Measurements from ENCODE around the gene IGFBP2. TPM values are rescaled to one million over a fixed set of nuclear protein-coding genes. Genes with fewer than 3 reads are reported as not detected.
A peak's percentile ranks its signal among the peaks of the same experiment; 100 is the strongest.

The IGFBP2 gene
- total and polyA plus RNA-seq, 2 of the 8 experiments (the other 6 are each of a cell fraction or from before 2014, with no cell fraction given) = 326 to 782 TPM

DNA sequence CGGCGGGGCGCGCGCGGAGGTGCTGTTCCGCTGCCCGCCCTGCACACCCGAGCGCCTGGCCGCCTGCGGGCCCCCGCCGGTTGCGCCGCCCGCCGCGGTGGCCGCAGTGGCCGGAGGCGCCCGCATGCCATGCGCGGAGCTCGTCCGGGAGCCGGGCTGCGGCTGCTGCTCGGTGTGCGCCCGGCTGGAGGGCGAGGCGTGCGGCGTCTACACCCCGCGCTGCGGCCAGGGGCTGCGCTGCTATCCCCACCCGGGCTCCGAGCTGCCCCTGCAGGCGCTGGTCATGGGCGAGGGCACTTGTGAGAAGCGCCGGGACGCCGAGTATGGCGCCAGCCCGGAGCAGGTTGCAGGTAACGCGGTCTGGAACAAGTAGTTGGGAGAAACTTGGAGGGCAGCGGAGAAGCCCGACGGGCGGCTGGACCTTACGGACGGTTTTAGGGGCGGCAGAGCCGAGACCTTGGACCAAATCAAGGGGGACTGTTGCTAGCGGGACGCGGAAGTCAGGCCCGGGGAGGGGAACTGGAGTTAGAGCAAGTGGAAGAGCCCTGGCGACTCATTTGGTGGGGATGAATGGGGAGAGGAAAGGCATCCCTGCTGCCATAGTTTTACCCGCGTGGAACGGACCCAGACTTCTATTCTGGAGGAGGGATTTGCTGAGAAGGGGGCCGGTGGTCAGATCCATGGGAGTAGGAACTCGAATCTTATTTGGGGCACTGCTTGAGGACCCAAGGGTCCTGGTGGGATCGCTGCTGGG lies 573 bp downstream of the IGFBP2 start:
- ChIA-PET CTCF (ENCODE audit: partially characterized antibody) (interaction anchor here (1.1 to 6.3 kb wide), 5 partner anchors 14 to 115 kb away, joined by 3 to 54 read pairs (median 4); no protein-coding TSS in a partner anchor), POLR2A (ENCODE audit: partially characterized antibody) (interaction anchor here (0.6 to 4.6 kb wide), 17 partner anchors 10 to 135 kb away, joined by 3 to 28 read pairs (median 3); partner anchors contain the start of gene RPL37A)
- H4K91ac ChIP-seq (replicated peaks; ENCODE audit: insufficient read length, low read length) = no peak overlapping the region
- 1% methylated on average over 59 of the region's 71 CpGs; no CpG with 5 or more reads in 1 of the 2 experiments for WGBS, 2 experiments (ENCODE audit: extremely low coverage in 1 of 2, insufficient coverage in 1 of 2, insufficient read length in 1 of 2, insufficient replicate concordance in 2 of 2, low coverage in 1 of 2, low lambda C conversion rate in 2 of 2, missing lambda C conversion rate in 1 of 2)
- peaks cover 4% of the 10 kb centered on the region; the same call in 1 of the 2 replicates for H3K79me1 ChIP-seq (ENCODE audit: low read depth, low read length)
- H2BK12ac ChIP-seq (ENCODE audit: low read depth, low read length) = peak overlapping the region; percentile 39; the same call in 1 of the 2 replicates
- peaks cover 3 to 6% of the 10 kb centered on the region in 2 experiments for H4K20me1 ChIP-seq (replicated peaks in 1 of 2; ENCODE audit: control insufficient read depth in 1 of 2, insufficient read depth in 2 of 2, low read length in 2 of 2)
- H2BK5ac ChIP-seq (ENCODE audit: low read depth, low read length) = peak overlapping the region; percentile 16; the same call in 1 of the 2 replicates
- peak overlapping the region; percentile 5 to 77 (median 68); a peak in 6 of 7 replicates for H3K9ac ChIP-seq (replicated peaks in 1 of 4; ENCODE audit: extremely low read depth in 1 of 4, low read depth in 3 of 4, low read length in 3 of 4)
- no peak overlapping the region for H2BK120ac ChIP-seq (replicated peaks; ENCODE audit: low read depth, low read length)
- peak overlapping the region; percentile 63; the same call in 1 of the 2 replicates for H4K8ac ChIP-seq (ENCODE audit: extremely low read depth, insufficient read depth, low read length)
- H3K79me2 ChIP-seq (ENCODE audit: control insufficient read depth in 1 of 2, insufficient read depth in 2 of 2, low read length in 2 of 2) = peaks cover 4 to 49% of the 10 kb centered on the region in 2 experiments; a peak in 3 of 4 replicates
- peak in 1 of 2 experiments; percentile 73 for DNase-seq (ENCODE audit: low read depth in 1 of 2, low spot score in 2 of 2)
- H3K23ac ChIP-seq (ENCODE audit: insufficient read length) = no peak overlapping the region
- H3K14ac ChIP-seq (ENCODE audit: insufficient read length) = no peak overlapping the region
- H3K27me3 ChIP-seq (replicated peaks in 1 of 4; ENCODE audit: control insufficient read depth in 3 of 4, extremely low read depth in 1 of 4, insufficient read depth in 3 of 4, low read length in 3 of 4) = peaks cover 0 to 8% (median 6%) of the 10 kb centered on the region in 4 experiments; a peak in 3 of 7 replicates
- FAIRE-seq = no peak
- peak overlapping the region; percentile 95 to 99 for H3K4me2 ChIP-seq (ENCODE audit: insufficient read depth in 1 of 2, low read depth in 2 of 2, low read length in 2 of 2)
- no peak overlapping the region for H2BK15ac ChIP-seq (ENCODE audit: low read length)
- peaks cover 0 to 7% (median 2%) of the 10 kb centered on the region in 4 experiments; a peak in 3 of 8 replicates for H3K36me3 ChIP-seq (ENCODE audit: control insufficient read depth in 2 of 4, insufficient read depth in 4 of 4, low read length in 3 of 4)
- H3K4me1 ChIP-seq (replicated peaks in 1 of 4; ENCODE audit: control insufficient read depth in 3 of 4, insufficient read depth in 4 of 4, low read length in 3 of 4) = peaks cover 14 to 25% (median 18%) of the 10 kb centered on the region in 4 experiments
- H4K5ac ChIP-seq (ENCODE audit: insufficient read length, low read depth, low read length) = no peak overlapping the region
- no peak overlapping the region for H3K4ac ChIP-seq (replicated peaks; ENCODE audit: insufficient read length, low read depth, low read length)
- H2BK20ac ChIP-seq (ENCODE audit: low read length) = no peak overlapping the region
- H3K9me3 ChIP-seq (ENCODE audit: insufficient read depth in 2 of 2, low read depth in 1 of 2, low read length in 1 of 2) = no peaks in the 10 kb centered on the region
- no peak overlapping the region for H2AFZ ChIP-seq (ENCODE audit: low read length)
- H3K56ac ChIP-seq (replicated peaks; ENCODE audit: insufficient read length, low read depth, low read length) = peak overlapping the region; percentile 19
- no peak overlapping the region for H2AK5ac ChIP-seq (ENCODE audit: low read depth, low read length)
- H3K4me3 ChIP-seq (ENCODE audit: extremely low read depth in 1 of 4, insufficient read depth in 2 of 4, low read depth in 3 of 4, low read length in 4 of 4) = peak overlapping the region; percentile 71 to 93 (median 86)
- no peak overlapping the region for H3K27ac ChIP-seq (ENCODE audit: low read depth, low read length)
- H3K23me2 ChIP-seq (ENCODE audit: low read depth, low read length) = peaks cover 32% of the 10 kb centered on the region
- peak overlapping the region; percentile 78 for H3K18ac ChIP-seq (ENCODE audit: extremely low read depth, low read length)
- no peak for TF ChIP-seq GTF2F1 (IDR thresholded peaks at IDR 0.05; ENCODE audit: borderline replicate concordance, low read depth, low read length)
- no peak for TF ChIP-seq TEAD4 (IDR thresholded peaks at IDR 0.05; ENCODE audit: low read depth, low read length)
- TF ChIP-seq, protein P1, sequence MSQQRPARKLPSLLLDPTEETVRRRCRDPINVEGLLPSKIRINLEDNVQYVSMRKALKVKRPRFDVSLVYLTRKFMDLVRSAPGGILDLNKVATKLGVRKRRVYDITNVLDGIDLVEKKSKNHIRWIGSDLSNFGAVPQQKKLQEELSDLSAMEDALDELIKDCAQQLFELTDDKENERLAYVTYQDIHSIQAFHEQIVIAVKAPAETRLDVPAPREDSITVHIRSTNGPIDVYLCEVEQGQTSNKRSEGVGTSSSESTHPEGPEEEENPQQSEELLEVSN (IDR thresholded peaks at IDR 0.05) = no peak
- TF ChIP-seq YY1 (IDR thresholded peaks at IDR 0.05; ENCODE audit: low read depth, low read length) = 0 out of 2 replicates have a peak, but pooled peaks have one; percentile 5
- TF ChIP-seq, protein P2, sequence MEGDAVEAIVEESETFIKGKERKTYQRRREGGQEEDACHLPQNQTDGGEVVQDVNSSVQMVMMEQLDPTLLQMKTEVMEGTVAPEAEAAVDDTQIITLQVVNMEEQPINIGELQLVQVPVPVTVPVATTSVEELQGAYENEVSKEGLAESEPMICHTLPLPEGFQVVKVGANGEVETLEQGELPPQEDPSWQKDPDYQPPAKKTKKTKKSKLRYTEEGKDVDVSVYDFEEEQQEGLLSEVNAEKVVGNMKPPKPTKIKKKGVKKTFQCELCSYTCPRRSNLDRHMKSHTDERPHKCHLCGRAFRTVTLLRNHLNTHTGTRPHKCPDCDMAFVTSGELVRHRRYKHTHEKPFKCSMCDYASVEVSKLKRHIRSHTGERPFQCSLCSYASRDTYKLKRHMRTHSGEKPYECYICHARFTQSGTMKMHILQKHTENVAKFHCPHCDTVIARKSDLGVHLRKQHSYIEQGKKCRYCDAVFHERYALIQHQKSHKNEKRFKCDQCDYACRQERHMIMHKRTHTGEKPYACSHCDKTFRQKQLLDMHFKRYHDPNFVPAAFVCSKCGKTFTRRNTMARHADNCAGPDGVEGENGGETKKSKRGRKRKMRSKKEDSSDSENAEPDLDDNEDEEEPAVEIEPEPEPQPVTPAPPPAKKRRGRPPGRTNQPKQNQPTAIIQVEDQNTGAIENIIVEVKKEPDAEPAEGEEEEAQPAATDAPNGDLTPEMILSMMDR (IDR thresholded peaks at IDR 0.05; ENCODE audit: control extremely low read depth in 1 of 3, insufficient read depth in 1 of 3, low read depth in 1 of 3, low read length in 3 of 3) = no peak
- TF ChIP-seq EZH2 (IDR thresholded peaks at IDR 0.05; ENCODE audit: low read depth, low read length, severe bottlenecking) = no peak
- peak; percentile 36; the same call in 1 of the 2 replicates for TF ChIP-seq PHF8 (conservative IDR thresholded peaks at IDR 0.05; ENCODE audit: low read depth, low read length)

Data from H1 (cell line).